GM08714 (cell line): ENCODE measurements around the gene SLC27A3.

Experiments used
- H3K4me3 ChIP-seq: fragments of 200-500 bp; sonication (Bioruptor generic); 2 replicates; pipeline ENCODE4 v1.5.1; 2014; ENCODE audit warnings: mild to moderate bottlenecking, low read length, inconsistent platforms
- ZNF274 ChIP-seq: IDR thresholded peaks from 2 replicates; pipeline ENCODE4 v1.6.1; 2012; ENCODE audit warnings: mild to moderate bottlenecking, low read depth, low read length

The SLC27A3 gene

DNA sequence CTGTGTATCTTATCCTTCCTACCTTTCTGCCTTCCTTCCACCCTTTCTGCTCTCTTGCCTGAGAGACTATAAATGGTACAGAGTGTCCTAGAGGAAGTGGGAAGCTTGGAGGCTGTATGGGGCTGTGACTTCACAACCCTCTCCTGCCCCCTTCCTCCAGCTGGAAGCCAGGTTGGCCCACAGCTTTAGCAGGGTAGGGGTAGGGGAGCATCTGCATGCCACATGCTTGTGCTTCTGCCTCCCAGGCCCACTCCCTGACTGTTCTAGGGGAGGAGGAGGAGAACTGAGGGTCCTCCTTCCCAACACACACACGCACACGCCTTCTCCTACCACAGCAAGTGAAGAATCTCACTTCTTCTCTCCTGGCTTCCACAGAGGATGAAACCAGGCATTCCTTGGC is 3.9 kb upstream of the SLC27A3 start:
- H3K4me3 ChIP-seq, result no peak overlapping the region

DNA sequence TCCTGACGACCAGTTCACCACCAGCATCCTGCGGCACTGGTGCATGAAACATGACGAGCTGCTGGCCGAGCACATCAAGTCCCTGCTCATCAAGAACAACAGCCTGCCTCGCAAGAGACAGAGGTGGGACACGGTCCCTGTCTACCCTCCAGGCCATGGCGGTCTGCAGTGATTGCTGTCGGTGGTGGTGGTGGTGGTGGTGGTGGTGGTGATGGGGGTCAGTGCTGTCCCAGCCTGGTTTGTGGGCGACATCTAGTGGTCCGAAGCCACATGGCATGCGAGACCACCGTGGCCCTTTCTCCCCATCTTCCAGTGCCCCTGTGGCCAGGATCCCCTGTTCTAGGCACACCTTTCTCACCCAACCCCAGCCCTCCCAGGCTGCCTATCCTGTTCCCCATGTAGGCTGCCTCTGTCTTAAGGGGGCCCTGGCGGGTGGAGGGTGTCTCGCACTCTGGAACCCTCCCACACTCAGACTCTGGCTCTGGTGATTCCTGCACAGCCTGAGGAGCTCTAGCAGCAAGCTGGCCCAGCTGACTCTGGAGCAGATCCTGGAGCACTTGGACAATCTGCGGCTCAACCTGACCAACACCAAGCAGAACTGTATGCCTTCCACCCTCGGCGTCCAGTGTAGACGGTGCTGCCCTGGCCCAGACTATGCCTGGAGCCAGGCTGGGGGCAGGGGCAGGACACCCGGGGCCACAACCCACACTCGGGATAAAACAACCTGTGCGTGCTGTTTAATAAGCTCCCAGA is 3.2 kb upstream of the SLC27A3 start:
- H3K4me3 ChIP-seq, result no peak overlapping the region
- TF ChIP-seq ZNF274, result no peak

More for the DNA sequence above, 3.9 kb upstream of the SLC27A3 start:
- no peak for TF ChIP-seq ZNF274

DNA sequence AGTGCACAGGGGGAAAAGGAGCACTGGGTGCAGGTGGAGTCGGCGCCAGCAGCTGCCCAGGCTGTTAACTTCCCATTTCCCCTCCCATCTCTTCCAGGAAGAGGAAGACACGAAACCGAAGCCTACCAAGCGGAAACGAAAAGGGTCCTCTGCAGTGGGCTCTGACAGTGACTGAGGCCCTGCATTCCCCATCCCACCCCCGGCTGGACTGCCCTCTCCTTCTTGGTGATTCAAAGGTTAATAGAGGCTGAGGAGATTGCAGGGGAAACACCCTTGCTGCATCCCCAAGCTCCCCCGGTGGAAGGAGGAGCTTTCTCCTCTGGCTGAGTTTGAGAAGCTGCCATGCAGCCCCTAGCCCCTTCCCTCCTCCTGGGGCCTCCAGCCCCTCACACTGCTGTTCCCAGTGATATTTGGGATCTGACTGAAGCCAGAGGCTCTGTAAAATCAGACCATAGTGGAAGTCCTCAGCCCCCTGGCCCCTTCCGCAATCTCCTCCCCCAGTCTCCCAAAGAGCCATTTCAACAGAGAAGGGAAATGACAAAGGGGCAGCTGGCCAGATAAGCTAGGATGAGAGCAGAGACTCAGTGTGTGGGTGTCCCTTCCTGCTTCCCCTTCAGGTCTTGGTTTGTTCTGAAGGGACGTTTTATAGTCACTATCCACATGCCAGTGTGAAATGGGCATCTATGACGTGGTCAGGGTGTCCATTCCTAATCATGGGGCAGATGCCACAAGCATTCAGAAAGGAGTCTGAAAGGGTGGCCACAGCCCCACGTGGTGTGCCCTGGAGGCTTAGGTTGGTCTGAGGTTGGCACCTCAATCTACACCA is 1.9 kb upstream of the SLC27A3 start:
- TF ChIP-seq ZNF274, result no peak
- no peak overlapping the region for H3K4me3 ChIP-seq

GRCh38 chr1:153774026-153774595 is 1.1 kb upstream of the SLC27A3 start:
- no peak for TF ChIP-seq ZNF274
- H3K4me3 ChIP-seq, result no peak overlapping the region

DNA sequence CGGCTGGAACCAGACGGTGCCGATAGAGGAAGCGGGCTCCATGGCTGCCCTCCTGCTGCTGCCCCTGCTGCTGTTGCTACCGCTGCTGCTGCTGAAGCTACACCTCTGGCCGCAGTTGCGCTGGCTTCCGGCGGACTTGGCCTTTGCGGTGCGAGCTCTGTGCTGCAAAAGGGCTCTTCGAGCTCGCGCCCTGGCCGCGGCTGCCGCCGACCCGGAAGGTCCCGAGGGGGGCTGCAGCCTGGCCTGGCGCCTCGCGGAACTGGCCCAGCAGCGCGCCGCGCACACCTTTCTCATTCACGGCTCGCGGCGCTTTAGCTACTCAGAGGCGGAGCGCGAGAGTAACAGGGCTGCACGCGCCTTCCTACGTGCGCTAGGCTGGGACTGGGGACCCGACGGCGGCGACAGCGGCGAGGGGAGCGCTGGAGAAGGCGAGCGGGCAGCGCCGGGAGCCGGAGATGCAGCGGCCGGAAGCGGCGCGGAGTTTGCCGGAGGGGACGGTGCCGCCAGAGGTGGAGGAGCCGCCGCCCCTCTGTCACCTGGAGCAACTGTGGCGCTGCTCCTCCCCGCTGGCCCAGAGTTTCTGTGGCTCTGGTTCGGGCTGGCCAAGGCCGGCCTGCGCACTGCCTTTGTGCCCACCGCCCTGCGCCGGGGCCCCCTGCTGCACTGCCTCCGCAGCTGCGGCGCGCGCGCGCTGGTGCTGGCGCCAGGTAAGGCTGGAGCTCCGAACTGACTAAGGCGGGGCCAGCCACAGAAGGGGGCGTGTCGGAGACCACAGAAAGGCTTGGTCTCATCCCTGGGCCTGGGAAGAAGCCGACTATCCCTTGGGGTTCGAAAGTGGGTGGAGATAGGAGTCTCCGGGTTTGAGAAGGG is 486 bp downstream of the SLC27A3 start:
- peak overlapping the region; percentile 59; the same call in 1 of the 2 replicates for H3K4me3 ChIP-seq
- TF ChIP-seq ZNF274, result no peak

GRCh38 chr1:153776352-153776751 is 1.1 kb downstream of the SLC27A3 start:
- TF ChIP-seq ZNF274, result no peak

GRCh38 chr1:153776845-153777370 is 1.7 kb downstream of the SLC27A3 start:
- H3K4me3 ChIP-seq, result no peak overlapping the region
- TF ChIP-seq ZNF274, result no peak

More at GRCh38 chr1:153776352-153776751, 1.1 kb downstream of the SLC27A3 start:
- H3K4me3 ChIP-seq, result peak overlapping the region; percentile 59; the same call in 1 of the 2 replicates

- TF ChIP-seq ZNF274, result no peak
- no peak overlapping the region for H3K4me3 ChIP-seq
These were observed 2.4 kb downstream of the SLC27A3 start for GRCh38 chr1:153777648-153778047.

- H3K4me3 ChIP-seq, result no peak overlapping the region
- no peak for TF ChIP-seq ZNF274
These were observed 3.0 kb downstream of the SLC27A3 start for GRCh38 chr1:153778051-153778823.

DNA sequence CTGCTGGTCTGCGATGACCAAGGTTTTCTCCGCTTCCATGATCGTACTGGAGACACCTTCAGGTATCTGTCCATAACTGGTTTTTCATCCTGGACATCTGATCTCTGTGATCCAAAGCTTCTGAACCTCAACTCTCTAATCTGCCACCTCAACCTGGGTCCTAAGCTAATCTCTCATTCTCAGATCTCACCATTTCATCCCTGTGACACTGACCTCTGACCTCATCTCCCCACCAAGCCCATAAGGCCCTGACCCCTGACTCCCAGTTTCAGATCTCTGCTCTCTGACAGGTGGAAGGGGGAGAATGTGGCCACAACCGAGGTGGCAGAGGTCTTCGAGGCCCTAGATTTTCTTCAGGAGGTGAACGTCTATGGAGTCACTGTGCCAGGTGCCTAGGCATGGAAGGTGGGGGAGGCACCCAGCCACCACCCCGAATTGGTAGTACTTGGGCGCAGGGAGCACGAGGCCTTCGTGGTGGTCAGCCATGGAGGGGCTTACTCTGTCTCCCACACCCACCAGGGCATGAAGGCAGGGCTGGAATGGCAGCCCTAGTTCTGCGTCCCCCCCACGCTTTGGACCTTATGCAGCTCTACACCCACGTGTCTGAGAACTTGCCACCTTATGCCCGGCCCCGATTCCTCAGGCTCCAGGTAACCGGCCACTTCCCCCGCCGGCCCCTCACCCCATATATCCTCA is 3.8 kb downstream of the SLC27A3 start:
- no peak overlapping the region for H3K4me3 ChIP-seq
- no peak for TF ChIP-seq ZNF274

DNA sequence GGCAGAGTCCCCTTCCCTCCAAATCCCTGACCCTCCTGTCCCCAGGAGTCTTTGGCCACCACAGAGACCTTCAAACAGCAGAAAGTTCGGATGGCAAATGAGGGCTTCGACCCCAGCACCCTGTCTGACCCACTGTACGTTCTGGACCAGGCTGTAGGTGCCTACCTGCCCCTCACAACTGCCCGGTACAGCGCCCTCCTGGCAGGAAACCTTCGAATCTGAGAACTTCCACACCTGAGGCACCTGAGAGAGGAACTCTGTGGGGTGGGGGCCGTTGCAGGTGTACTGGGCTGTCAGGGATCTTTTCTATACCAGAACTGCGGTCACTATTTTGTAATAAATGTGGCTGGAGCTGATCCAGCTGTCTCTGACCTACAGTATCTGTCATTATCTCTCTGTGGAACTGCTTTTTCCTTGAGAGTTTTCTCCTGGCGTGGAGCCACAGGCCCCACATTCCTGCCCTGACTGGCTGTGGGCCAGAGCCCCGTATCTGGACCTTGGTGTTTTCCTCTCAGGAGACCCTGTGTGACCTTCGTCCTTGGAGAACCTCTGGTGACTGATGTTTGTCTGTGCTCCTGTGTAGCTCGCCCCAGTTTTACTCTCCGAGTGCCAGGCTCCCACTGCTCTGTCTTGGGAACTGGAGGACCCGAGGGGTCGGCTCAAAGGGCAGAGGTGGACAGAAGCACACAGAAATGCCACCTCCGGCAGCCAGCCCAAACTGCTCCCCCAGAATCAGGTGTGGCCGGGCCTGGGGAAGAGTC is 4.8 kb downstream of the SLC27A3 start:
- no peak for TF ChIP-seq ZNF274
- H3K4me3 ChIP-seq, result no peak overlapping the region

GRCh38 chr1:153780551-153780950 is 5.3 kb downstream of the SLC27A3 start:
- no peak overlapping the region for H3K4me3 ChIP-seq
- TF ChIP-seq ZNF274, result no peak

GRCh38 chr1:153782648-153783047 is 7.4 kb downstream of the SLC27A3 start:
- H3K4me3 ChIP-seq, result peak overlapping the region; percentile 64; the same call in 1 of the 2 replicates
